ENCODE data around the gene RPLP2.
A peak's percentile ranks its signal among the peaks of the same experiment; 100 is the strongest.

RPLP2 gene

DNA sequence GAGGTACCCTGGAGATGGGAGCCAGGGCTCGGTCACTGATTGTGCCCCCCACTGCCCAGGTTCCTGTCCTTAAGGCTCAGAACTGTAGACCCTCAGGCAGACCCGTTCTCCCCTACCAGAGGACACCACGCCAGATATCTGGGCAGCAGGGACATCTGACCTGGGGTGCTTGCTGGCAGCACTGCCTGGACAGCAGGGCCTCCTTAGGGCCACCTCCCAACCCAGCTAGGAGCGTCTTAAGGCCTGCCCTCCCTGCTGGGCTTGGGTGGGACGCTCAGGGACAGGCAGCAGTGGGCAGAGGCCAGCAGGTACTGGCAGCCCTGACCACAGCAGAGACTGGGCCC is 29.5 kb downstream of the RPLP2 start:
- no peak for DNase-seq

GRCh38 chr11:839875-840617 is 30.3 kb downstream of the RPLP2 start:
- no peak for DNase-seq

DNA sequence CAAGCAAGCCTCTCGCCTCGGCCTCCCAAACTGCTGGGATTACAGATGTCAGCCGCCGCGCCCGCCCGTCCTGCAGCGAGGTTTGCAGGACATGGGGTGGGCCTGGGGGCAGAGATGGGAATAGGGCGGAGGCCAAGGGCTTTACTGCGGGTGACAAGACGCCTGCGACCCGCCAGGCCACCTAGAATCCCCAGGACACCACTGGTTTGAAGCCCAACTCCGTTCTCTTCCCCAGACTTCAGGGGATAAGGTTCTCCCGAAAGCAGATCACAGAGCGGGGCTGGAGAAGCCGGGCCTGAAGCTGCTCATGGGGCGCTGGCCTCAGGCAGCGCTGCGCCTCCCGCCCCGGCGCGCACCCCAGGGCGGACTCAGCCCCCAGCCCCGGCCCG is 32.2 kb downstream of the RPLP2 start:
- DNase-seq, result no peak

DNA sequence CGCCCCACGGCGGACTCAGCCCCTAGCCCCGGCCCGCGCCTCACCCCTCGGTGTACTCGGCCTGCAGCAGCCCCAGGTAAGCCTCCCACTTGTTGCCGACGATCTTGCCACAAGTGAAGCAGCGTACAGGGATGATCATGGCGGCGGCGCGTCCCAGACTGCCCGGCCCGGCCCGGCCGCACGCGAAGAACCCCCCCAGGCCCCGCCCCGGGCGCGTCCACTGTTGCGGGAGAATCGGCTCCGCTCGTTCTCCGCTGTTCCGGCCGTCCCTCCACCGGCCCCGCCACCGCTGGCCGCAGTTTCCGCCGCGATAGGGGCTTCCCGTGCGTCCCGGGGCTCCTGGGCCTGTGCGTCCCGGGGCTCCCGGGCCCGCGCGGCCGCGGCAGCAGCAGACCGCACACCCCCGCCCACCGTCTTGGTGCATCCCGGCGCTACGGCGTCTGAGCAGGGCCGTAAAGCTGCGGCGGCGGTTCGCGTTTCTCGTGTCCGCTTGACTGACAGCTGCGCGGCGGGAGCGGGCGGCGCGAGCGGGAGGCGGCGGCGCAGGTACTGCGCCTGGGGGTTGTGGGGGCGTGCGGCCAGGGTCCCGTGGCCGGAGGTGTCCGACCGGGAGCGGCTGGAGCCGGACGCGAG is 32.7 kb downstream of the RPLP2 start, which contains the start of the genes POLR2L and TSPAN4:
Gene POLR2L (minus strand): TSS at position 160 of the 633 bp plus-strand sequence. CDS start 21 bp downstream, at position 139.
Gene TSPAN4 (plus strand): TSS at position 483 of the 633 bp plus-strand sequence. CDS start 7,453 bp downstream, outside the sequence.
- peak; percentile 53 for DNase-seq

DNA sequence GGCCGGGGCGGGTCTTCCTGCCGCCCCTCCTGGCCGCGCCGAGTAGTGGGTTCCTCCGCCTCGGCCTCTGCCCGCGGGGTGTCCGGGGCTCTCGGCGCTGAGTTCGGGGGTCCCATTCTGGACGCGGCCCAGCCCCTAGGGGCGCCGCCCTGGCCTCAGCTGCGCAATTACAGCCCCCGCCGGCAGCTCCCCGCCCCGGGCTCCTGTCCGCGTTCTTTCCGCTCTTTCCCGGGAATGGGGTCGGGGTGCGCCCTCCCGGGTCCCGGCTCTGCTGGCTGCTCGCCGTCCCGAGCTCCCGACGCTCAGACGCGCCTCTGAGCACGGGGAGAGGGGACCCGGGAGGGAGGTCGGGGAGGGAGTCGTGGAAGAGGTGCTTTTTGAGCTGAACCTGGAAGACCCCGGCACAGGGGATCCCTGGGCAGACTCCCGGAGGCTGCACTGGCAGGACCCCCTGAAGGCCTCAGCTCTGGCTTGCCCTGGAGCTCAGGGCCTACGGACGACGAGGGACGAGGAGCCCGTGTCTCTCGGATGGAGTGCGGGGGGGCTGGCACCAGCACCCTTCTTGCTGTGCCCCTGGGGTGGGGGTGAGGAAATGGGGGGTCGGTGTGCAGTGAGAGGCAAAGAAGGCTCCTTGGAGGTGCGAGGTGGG is 33.4 kb downstream of the RPLP2 start:
- no peak for DNase-seq

- DNase-seq, result no peak
Observed at GRCh38 chr11:843818-844692, 34.3 kb downstream of the RPLP2 start.

DNA sequence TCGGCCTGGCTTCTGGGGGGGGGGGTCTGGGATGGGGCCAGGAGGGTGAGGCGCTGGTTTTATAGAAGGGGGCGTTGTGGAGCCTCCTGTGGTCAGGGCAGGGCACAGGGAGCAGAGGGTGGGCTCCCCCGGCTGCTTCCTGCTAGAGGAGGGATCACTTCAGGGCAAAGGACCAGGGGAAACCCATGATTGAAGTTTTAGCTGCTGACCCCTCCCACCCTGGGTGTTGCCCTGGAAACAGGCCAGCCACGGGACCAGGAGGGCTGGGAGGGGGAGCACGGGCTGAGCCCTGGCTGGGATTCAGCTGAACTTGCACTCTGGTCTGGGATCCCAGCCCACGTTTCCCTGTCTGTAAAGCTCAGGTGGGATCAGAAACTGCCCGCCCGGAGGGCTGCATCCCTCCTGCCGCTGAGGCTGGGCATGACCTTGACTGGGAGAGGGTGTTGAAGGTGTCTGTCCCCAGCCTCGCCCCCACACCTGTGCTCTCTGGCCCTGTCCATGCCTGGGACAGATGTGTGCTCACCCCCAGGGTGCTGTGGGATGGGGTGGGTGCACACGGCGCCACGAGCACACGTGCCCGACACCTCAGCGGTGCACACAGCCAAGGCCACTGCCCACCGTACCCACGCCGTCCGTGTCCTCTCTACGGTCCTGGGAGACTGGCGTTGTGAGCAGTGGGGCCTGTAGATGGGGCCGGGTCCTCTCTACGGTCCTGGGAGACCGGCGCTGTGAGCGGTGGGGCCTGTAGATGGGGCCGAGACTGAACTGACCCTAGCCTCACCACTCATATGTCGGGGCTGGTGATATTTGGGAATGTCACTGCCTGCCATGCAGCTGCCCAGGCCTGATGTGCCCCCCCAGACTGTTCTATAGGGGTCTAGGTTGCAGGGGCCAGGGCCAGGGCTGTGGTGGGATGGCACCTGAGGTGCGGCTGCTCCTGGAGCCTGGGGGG is 35.2 kb downstream of the RPLP2 start:
- peak; percentile 41 for DNase-seq

GRCh38 chr11:845872-846495 is 36.2 kb downstream of the RPLP2 start:
- no peak for DNase-seq

DNA sequence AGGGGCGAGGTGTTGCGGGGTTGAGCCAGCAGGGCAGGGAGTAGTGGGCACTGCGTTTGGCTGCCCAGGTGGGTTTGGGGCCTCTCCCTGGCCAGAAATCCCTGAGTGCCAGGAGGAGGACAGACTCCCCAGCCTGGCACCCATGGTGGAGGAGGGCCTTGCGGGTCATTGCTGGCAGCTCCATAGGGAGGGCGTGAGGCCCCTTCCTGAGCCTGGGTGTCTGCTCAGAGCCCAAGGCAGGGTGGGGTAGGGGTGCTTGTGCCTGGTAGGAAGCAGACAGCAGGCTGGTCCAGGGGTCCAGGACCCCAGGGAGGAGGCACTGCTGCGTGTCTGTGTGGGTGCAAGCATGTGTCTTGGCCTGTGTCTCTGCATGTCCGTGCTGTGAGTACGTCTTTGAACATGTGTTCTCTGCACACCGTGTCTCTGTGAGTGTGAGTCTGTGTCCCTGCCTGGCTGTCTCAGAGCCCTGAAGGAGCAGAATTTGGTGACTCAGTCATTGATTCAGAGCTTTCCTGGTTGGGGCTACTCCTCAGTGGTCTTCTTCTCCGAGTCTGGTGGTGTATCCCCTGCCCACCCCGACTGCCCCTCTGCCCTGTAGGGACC is 36.8 kb downstream of the RPLP2 start:
- DNase-seq, result no peak

DNA sequence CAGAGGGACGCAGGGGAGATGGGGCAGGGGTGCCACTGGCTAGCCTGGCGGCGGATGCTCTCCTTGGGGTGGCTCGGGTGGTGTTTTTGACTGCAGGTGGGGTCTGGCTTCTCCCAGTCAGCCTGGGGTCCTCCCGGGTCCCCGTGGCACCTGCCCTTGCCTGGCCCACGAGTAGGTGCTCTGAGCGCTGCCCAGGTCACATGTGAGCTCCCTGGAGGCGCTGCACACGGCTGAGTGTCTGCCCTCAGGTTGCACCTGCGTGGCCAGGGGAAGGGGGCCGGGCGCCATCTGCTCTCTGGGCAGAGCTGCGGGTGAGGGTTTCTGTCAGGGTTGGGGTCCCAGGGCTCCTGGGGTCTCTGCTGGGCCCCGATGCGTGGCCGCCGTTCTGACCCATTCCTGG is 38.1 kb downstream of the RPLP2 start:
- no peak for DNase-seq

DNA sequence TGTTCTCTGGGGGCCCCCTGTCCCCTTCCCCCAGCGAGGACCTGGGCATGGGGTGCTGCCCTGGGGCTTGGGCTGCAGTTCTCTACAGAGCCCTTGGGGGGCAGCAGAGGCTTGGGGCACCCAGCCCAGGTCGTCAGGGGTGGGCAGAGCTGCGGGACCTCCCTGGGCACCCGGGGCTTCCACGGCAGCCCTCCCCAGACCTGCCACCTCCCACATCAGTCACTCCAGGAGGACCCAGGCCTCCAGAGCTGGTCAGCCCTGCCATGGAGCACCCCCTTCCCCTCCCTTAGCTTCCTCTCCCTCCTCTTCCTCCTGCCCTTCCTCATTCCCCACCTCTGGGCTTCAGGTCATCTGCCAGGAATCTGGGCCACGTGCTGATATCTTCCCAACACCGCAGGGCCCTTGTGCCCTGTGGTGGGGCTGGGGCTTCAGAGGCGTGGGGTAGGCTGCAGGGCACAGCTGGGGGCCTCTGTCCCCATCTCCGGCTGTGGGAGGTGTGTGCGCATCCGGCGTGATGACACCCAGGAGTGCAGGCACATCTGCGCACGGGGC is 38.7 kb downstream of the RPLP2 start:
- no peak for DNase-seq

- no peak for DNase-seq
Observed at GRCh38 chr11:849104-849824, 39.5 kb downstream of the RPLP2 start.

- no peak for DNase-seq
Observed at GRCh38 chr11:849951-850774, 40.4 kb downstream of the RPLP2 start.

- DNase-seq, result no peak
Observed at GRCh38 chr11:850775-851763, 41.3 kb downstream of the RPLP2 start.

GRCh38 chr11:852762-853161 is 43.0 kb downstream of the RPLP2 start:
- DNase-seq, result no peak

GRCh38 chr11:853682-854448 is 44.1 kb downstream of the RPLP2 start:
- no peak for DNase-seq

All from NCI-H1694 (cell line).